GM19193 (cell line): ENCODE results near the gene ARAP2.

Source experiments
- POLR2A ChIP-seq: IDR thresholded peaks from 4 replicates; pipeline ENCODE4 v1.6.1; 2011; ENCODE audit not compliant: insufficient read depth, insufficient read length; ENCODE audit errors: extremely low read depth

ARAP2 gene

DNA sequence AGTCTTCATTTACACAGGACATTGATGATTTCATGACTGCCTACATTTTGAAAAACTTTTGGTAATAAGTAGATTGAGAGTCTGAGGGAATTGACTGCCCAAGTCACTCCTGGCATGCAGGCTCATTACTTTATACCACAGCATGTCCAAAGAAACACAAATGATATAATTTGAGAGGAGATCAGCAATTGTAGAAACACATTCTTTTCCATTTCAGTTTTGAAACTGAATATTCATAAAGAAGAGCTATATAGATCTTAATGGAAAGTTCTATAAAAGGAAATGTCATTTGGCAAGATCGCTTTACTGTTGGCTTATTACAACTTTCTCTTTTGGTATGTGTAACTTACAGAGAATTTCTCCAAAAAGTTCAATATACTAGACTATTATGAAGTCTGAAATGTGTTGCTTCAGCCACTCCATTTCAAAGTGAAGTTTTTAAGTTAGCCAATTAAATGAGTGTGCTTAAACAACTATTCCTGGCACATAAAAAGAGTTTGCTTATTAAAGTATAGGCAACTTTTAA is 158.0 kb downstream of the ARAP2 start:
- TF ChIP-seq POLR2A, result no peak

DNA sequence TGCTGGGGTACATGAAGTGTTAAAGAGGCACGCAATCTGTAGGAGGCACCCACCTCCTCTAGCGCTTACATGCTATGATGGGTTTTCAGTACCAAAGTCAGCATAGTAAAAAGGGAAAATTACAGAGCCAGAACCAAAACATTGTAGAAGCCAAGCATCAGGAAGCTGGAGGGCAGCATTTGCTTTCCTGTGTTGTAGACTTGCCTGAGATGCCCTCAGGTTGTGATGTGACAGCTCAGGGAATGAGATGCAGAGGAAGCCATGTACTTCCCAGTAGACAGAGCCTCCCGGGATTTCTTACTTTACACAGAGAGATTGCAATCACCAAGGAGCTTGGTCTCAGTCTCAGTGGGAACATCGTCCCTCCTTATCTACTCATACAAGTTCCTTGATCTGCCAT is 161.5 kb downstream of the ARAP2 start:
- no peak for TF ChIP-seq POLR2A

DNA sequence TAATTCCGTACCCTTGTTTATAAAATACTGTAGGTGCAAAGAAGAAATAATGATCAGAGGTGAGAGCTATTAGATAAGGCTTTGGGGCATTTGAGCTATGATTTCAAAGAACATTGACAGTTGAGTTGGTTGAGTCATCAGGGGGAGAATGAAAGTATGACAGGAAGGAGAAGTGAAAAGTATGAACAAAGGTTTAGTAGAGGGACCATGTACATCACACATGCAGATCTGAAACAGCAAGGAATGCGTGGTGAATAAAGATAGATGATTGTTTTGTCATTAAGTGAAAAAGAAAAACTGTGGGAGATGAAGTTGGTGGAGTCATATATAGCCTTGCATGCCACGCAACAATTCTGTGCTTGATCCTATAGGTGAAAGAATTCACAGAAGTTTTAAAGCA is 163.1 kb downstream of the ARAP2 start:
- no peak for TF ChIP-seq POLR2A

DNA sequence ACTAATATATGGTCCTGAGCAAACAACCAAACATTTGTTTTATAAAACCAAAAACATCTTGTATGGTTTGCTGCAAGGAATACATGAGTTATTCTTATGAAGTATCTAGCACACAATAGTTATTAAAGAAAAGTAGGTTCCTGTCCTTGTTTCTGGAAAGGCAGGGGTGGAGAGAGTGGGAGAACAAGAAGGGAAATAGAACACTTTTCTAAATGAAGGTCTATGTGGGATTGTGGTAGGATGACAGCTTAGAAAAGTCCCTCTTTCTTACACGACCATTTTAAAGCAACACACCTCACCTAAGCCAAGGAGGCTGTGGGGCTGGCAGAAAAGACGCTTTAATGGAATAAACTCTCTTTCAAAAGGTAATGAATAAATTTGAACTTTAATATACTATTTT is 164.6 kb downstream of the ARAP2 start:
- no peak for TF ChIP-seq POLR2A

DNA sequence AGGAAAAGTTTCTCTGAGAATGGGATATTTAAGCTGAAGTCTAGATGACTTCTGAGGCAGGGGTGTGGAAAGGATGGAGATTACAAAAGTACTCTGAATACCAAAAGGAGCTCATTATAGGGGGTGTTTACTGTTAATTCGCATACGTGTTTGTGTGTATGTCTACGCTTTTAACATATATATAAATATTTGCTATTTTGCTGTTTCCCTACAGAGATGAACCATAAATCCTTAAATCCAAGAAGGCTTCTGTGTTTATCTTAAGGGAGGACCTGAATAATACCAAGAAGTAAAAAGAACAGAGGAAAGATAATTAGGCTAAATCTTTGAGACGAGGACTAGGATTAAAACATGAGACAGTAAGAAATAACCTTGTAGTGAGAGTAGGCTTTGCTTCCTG is 166.0 kb downstream of the ARAP2 start:
- TF ChIP-seq POLR2A, result no peak

DNA sequence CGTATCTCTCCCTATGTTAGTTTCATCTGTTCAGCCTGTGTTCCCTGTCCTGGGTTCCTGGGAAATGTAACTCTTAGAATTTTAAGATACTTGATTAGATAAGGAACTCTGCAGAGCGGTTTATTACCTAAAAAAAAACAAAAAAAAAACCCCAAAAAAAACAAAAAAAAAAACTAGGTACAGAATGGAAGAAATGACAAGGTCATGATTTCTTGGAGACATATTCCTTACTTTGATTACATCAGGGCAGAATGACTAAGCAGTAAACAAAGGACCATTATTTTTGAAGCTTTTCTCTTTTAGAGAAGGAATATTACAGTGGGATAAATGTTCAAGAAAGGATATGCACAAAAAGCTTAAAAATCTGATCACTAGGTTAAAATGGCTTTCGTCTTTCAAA is 171.8 kb downstream of the ARAP2 start:
- TF ChIP-seq POLR2A, result no peak

DNA sequence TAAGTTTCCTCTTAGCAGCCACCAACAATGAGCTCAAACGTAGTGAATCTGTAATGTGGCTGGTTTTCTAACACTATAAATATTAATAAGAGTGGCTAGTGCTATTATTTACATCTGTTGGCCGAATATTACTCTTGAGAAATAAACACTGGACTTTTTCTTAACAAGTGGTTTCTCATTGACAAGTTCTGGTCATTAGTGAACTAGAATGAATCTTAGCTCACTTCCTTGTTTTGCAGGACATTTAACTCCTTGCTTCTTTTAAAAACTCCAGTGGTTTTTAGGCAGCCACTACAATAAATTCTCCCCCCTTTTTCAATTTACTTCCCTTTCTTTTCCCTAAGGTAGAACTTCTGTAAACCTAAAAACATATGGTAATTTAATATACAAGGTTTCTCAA is 177.2 kb downstream of the ARAP2 start:
- no peak for TF ChIP-seq POLR2A

DNA sequence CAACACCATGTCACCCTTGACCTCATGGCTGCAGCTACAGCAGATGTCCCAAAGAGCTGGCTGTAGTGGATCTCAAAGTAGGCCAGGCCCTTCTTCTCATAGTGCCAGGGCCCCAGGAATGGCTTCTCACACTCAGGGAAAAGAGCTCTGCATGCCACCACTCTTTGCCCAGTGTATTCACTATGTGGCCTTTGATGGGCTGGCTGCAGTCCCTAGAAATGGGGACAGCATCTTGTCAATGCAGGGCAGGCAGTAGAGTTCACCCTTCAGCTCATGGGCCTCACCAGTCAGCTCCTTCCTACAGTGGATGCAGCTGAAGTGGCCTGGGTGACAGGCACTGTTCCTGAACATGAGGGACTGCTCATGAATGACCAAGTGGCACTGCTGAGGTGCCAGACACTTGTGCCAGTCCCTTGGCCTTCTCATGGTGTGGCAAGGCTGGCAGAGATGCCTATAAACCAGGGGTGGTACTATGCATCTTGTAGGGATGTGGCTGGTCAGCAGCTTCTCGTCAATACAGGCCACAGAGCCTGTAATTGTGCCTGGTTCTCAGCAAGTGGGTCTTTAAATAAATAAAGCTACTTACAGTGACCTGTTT is 178.9 kb downstream of the ARAP2 start:
- TF ChIP-seq POLR2A, result no peak

DNA sequence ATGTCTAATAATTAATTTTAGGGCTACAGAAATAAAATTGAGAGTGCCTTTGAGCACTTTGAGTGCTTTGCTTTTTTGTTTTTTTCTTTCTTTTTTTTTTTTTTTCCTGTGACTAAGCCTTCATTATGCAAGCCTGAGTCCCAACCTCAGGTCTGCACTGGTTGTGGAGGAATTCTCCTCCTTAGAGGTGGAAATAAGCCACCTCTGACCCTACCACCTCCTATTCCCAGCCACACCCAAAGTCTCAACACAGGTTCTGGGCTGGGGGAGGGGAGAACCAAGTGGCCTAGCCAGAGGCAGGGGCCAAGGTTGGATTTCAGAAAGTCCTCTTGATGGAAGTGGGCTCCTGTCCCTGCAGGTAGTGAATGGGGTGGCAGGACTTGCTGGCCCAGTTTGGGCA is 180.2 kb downstream of the ARAP2 start:
- TF ChIP-seq POLR2A, result no peak

DNA sequence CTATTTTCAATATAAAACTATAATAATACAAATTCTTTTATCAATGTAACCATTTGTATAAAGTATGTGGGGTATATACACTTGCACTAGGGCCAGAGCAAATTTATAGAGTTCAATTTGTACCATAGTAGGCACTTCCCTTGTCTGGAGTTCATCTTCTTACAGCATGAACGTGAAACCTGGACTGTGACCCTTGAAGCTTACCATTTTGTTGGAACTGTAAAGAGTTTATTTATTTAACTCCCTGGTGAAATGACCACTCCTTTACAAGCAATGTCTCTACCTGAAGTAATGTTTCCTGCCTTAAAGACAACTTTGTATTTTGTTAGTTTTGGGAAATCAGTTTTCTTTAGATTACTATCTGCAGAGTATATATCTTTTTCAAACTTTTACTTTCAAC is 188.2 kb downstream of the ARAP2 start:
- no peak for TF ChIP-seq POLR2A

DNA sequence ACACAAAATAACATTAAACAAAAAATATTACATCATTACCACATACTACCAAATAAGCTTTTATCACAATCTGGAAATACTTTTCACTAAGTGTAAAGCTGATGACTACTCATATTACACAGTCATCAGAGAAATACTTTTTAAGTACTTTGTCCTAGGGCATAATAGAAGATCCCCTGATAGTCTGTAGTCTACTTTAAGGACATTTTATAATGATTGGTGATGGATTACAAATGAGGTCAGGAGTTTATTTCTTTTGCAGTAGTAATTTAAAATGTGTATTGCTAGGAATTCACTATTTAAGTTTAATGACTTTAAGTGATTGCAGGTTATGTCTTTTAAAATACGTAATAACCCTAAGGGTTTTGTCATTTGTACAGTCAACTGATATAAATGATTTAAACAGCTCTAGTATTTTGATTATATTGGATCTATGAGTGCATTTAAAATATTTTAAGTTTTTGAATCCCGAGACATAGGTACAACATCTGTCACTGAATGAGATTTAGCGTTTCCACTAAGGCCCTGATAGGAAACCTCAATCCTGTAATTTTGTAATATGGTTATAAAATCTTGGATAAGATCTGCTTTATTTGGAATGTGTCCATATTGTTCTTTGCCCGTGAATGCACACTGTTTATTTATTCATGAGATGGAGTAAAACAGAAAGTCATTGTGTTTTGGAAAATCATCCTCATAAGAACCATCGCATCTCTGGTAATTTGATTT is 189.5 kb downstream of the ARAP2 start:
- no peak for TF ChIP-seq POLR2A

DNA sequence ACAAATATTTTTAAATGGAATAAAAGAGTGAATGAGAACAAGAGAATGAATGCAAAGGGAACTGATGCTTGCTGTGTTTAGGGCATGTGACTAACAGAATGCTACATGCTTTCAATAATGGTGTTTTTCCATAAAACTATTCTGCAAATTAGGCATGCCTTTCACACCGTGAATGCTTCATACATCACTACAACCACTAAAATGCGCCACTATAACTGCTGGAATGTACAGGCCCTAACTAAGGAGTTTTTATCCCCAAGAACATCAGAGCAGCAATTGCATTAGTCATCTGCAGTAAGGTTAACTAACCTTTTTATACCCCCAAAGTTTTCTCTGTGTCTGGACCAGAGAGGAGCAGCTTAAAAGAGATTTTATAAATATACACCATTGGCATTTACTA is 190.4 kb downstream of the ARAP2 start:
- TF ChIP-seq POLR2A, result no peak

DNA sequence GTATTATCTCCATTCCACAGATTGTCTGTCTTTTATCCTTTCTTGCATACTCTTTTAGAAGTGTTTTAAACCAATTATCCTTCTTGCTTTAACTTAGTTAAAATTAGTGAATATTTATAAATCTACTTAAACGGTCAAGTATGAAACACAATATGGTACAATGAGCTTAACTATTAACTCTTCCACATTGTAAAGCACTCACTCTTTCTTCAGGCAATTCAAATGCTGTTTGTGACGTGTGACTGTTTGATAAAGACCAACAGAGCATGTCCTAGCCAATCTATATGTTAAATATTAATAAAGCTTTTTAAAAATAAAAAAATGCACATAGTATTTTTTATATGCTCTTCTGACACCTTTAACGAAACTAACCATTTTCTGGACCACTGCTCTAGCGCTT is 192.7 kb downstream of the ARAP2 start:
- TF ChIP-seq POLR2A, result no peak

DNA sequence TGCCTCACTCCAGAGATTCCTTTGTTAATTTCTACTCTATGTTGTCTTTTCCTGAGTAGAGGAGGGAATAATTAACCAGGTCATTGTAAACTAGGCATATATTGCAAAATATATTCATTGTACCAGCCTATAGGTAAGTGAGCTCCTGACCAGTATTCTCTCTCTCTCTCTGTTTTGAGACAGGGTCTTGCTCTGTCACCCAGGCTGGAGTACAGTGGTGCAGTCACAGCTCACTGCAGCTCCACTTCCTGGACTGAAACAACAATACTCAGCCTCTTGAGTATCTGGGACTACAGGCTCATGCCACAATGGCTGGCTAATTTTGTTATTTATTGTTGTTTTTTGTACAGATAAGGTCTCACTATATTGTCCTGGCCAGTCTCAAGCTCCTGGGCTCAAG is 198.3 kb downstream of the ARAP2 start:
- no peak for TF ChIP-seq POLR2A

DNA sequence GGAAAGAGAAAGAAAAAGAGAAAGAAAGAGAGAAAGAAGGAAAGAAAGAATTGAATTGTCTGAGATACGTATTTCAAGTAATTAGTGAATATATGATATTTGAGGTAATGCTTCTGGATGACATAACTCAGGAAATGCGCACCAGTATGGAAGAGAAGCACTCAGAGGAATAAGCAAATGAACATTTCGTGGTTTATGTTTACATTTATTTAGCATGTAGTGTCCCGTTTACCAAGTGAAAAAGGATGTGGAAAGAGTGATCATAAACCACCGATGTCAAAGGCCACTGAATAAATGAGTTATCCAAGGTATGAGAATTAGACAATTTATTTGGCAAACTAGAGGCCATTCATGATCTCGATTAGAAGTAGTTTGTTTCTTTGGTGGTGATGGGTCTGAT is 200.4 kb downstream of the ARAP2 start:
- TF ChIP-seq POLR2A, result no peak

DNA sequence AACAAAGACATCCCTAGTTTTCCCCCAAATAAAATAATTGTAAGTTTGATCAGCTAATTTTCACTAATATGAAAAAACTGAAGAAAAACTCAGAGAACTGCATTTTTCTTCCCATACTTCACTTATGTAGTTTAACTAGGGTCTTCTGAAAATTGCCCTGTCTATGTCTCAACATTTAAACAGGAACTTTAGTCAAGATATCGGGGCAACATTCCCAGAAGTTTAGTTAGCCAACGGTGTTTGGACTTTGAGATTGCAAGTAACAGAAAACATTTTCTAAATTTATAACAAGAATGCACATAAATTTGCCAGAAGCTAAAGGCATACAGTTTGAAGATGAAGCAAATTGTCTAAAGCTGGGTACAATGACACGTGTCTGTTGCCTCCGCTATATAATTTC is 201.1 kb downstream of the ARAP2 start:
- no peak for TF ChIP-seq POLR2A
